ENCODE measurements around the gene FRMD8. TPM values are rescaled to one million over a fixed set of nuclear protein-coding genes. Genes with fewer than 3 reads are reported as not detected.

Gene FRMD8
- total RNA-seq, 6 experiments from 2014 or later: 7.7 to 17.1 (median 14.3) TPM

DNA sequence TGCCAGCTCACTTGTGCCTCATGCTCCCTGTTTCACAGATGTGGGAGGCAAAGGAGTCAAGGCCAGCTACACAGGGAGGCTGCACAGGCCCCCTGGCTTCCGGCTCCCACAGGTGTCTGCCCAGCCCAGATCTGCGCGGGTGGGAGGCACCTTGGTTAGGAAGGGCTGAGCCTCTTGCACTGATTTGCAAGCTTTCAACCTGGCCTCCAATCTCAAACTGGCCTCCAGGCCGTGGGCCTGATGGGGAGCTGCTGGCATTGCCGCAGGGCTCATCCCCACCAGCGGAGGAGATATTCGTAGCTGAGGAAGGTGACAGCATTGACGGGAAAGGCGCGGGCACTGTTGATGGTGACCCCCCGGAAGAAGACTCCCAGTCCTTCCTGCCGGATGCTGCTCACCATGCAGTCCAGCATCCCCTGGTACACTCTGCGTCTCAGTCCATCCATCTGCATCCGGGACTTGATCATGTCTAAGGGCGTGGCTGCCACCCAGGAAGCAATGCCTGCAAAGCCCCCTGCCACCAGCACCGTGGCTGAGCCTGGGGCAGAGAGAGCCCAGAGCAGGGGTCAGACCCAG lies 10.2 kb upstream of the FRMD8 start:
- H3K9me3 ChIP-seq: no peaks in the 10 kb centered on the region
- H3K36me3 ChIP-seq: no peaks in the 10 kb centered on the region
- intact Hi-C loops (cut with DNase I): no loop called here
- H3K27ac ChIP-seq: no peak overlapping the region
- WGBS (ENCODE audit: insufficient coverage, low coverage, low lambda C conversion rate, missing lambda C conversion rate): 100% methylated on average over 3 of the region's 16 CpGs
- ATAC-seq (no peak), DNase-seq (no peak)
- no peak for TF ChIP-seq POLR2A (IDR thresholded peaks at IDR 0.05)
- TF ChIP-seq, protein P1, sequence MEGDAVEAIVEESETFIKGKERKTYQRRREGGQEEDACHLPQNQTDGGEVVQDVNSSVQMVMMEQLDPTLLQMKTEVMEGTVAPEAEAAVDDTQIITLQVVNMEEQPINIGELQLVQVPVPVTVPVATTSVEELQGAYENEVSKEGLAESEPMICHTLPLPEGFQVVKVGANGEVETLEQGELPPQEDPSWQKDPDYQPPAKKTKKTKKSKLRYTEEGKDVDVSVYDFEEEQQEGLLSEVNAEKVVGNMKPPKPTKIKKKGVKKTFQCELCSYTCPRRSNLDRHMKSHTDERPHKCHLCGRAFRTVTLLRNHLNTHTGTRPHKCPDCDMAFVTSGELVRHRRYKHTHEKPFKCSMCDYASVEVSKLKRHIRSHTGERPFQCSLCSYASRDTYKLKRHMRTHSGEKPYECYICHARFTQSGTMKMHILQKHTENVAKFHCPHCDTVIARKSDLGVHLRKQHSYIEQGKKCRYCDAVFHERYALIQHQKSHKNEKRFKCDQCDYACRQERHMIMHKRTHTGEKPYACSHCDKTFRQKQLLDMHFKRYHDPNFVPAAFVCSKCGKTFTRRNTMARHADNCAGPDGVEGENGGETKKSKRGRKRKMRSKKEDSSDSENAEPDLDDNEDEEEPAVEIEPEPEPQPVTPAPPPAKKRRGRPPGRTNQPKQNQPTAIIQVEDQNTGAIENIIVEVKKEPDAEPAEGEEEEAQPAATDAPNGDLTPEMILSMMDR (IDR thresholded peaks at IDR 0.05): no peak
- H3K27me3 ChIP-seq: no peaks in the 10 kb centered on the region
- H3K4me3 ChIP-seq: no peak overlapping the region
- peaks cover 0 to 11% (median 5%) of the 10 kb centered on the region in 4 donors for H3K4me1 ChIP-seq

DNA sequence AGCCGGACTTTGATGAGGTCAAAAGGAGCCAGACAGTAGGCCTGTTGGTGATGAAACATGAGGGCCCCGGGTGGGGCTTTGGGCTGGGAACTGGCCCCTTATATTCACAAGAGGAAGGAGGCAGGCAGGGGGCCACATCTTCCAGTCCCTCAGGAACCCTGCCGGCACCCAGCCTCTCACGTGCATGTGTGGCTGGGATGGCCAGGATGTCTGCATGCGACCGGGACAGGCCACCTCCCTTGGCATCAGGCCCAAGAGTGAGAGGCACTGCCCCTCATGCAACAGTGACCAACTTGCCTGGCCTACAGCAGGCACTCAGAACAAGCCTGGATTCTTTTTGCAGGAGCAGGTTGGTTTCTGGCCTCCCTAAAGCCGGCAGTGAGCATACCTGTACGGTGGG lies 9.4 kb upstream of the FRMD8 start:
- DNase-seq (no peak), ATAC-seq (no peak)
- H3K27ac ChIP-seq: no peak overlapping the region
- H3K4me1 ChIP-seq: peaks cover 0 to 16% (median 7%) of the 10 kb centered on the region in 4 donors
- intact Hi-C loops (cut with DNase I): no loop called here
- WGBS (ENCODE audit: insufficient coverage, low coverage, low lambda C conversion rate, missing lambda C conversion rate): 40% methylated on average over 1 of the region's 8 CpGs
- no peak overlapping the region for H3K4me3 ChIP-seq
- H3K27me3 ChIP-seq: no peaks in the 10 kb centered on the region
- no peaks in the 10 kb centered on the region for H3K9me3 ChIP-seq
- no peaks in the 10 kb centered on the region for H3K36me3 ChIP-seq
- no peak for TF ChIP-seq POLR2A (IDR thresholded peaks at IDR 0.05)
- TF ChIP-seq, protein P1 (IDR thresholded peaks at IDR 0.05): no peak

DNA sequence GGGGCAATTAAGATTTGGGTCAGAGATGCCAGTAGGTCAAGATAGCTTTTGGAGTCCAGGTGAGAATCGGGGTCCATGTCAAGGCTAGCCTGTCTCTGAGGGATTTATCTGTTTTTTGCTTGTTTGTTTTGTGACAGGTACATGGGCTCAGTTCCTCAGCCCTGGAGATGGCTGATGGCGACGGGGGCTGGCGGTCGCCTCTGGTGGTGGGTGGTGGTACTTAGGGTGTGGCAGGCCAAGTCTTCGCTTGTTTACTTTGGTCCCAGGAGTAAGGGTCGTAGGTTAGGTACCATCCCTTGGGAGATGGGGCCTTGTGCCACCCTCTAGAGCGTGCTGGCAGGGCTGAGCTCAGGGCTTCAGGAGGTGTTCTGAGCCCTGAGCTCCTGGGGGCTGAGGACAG lies 8.7 kb upstream of the FRMD8 start:
- WGBS (ENCODE audit: insufficient coverage, low coverage, low lambda C conversion rate, missing lambda C conversion rate): 97% methylated on average over 5 of the region's 8 CpGs
- H3K27ac ChIP-seq: no peak overlapping the region
- intact Hi-C loops (cut with DNase I): no loop called here
- no peaks in the 10 kb centered on the region for H3K27me3 ChIP-seq
- ATAC-seq (no peak), DNase-seq (peak in 1 of 3 donors; percentile 45)
- H3K4me1 ChIP-seq: peaks cover 0 to 24% (median 8%) of the 10 kb centered on the region in 4 donors
- H3K9me3 ChIP-seq: no peaks in the 10 kb centered on the region
- no peak overlapping the region for H3K4me3 ChIP-seq
- TF ChIP-seq POLR2A (IDR thresholded peaks at IDR 0.05): no peak
- H3K36me3 ChIP-seq: no peaks in the 10 kb centered on the region

DNA sequence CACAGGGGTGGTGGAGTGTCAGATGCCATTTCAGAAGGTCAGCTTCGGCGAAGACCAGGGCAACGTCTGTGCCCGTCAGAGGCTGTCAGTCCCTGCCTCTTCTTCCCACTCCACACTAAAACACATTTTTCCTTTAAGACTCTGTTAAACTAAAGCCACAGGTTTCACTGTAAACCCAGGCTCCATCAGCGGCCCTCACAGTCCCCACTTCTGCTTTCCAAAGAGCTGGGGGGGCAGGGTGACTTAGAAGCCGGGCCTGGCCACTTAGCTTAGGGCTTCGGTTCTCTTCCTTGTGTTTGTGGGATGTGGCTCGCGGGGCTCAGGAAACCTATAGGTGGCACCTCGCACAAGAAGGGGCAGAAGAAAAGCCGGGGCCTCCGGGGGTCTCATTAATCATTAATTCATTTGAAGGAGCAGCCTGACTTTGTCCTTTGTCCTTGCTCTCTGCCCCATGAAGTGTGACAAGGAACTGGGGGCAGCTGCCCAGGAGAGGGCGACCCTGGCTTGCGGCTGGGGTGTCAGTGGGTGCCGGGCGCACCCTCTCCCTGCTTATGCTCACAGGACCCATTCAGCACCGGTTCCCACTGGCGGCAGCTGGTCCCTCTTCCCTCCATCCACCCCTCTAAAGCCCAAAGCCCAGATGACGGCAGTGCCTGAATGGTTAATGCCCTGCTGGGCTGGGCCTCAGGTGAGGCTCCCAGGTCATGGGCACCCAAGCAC lies 8.1 kb upstream of the FRMD8 start:
- DNase-seq (peak in 1 of 3 donors; percentile 46), ATAC-seq (no peak)
- Histone ChIP-seq H3K9me3 (no peaks in the 10 kb centered on the region), H3K27me3 (no peaks in the 10 kb centered on the region), H3K36me3 (no peaks in the 10 kb centered on the region), H3K27ac (no peak overlapping the region), H3K4me3 (no peak overlapping the region), H3K4me1 (peaks cover 0 to 30% (median 10%) of the 10 kb centered on the region in 4 donors)
- 61% methylated on average over 4 of the region's 19 CpGs for WGBS (ENCODE audit: insufficient coverage, low coverage, low lambda C conversion rate, missing lambda C conversion rate)
- TF ChIP-seq, protein P1 (IDR thresholded peaks at IDR 0.05): no peak
- no peak for TF ChIP-seq POLR2A (IDR thresholded peaks at IDR 0.05)
- intact Hi-C loops (cut with DNase I): no loop called here

DNA sequence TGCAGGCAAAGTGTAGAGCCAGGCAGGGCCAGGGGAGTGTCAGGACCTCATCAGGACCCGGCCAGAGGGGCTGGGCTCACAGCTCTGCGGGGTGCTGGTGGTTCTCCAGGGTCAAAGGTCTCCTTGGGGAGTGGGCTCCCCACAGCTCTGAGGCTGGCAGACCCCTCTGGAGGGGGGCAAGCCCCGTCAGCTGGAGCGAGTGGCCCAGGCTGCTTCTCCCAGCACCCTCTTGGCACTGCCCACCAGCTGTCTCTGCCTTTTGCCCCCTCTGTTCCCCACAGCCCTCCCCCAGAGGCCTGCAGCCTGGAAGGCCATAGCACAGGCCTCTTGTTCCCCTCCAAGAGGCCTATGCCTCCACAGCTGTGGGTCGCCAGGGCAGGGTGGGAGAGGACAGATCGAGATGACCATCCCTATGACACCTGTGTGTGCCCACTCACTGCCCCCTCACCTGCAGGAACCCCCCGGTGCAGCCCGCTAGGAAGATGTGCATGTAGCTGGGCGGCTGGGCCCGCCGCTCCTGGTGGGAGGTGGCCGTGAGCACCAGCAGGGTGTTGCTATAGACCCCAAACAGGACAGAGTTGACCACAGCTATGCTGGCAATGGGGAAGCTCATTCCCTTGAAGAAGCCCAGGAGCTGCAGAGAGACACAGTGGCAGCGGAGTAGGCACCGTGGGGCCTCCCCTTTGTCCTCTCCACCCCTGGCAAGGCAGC lies 7.4 kb upstream of the FRMD8 start:
- Histone ChIP-seq H3K9me3 (no peaks in the 10 kb centered on the region), H3K4me1 (peaks cover 0 to 30% (median 10%) of the 10 kb centered on the region in 4 donors), H3K4me3 (no peak overlapping the region), H3K27me3 (no peaks in the 10 kb centered on the region), H3K36me3 (no peaks in the 10 kb centered on the region), H3K27ac (no peak overlapping the region)
- TF ChIP-seq, protein P1 (IDR thresholded peaks at IDR 0.05): no peak
- TF ChIP-seq POLR2A (IDR thresholded peaks at IDR 0.05): no peak
- no peak for ATAC-seq
- DNase-seq: peak in 2 of 3 donors; percentile 48 to 61
- intact Hi-C loops (cut with DNase I): no loop called here
- 100% methylated on average over 4 of the region's 14 CpGs for WGBS (ENCODE audit: insufficient coverage, low coverage, low lambda C conversion rate, missing lambda C conversion rate)
